NCI-H187 treated with DMSO at 0.1 percent for 48 hours (cell line): ENCODE measurements around the gene AQP10.
A peak's percentile ranks its signal among the peaks of the same experiment; 100 is the strongest.
"Not testable (repeated sequence)": the region's sequence is repeated elsewhere in the genome, so short reads cannot be mapped to it uniquely, and the experiment has no call there.

Experiments
- DNase-seq: peaks from one replicate; lab custom pipeline; 2025; lab: John Stamatoyannopoulos, UW

AQP10 gene

GRCh38 chr1:154324241-154324640 lies 3.3 kb downstream of the AQP10 start:
- DNase-seq: no peak

GRCh38 chr1:154324669-154325582 lies 4.0 kb downstream of the AQP10 start, which contains the start of gene ATP8B2:
Gene ATP8B2, plus strand, starts transcription at chr1:154325525. Its CDS starts 2,617 bp downstream, at chr1:154328142.
- peak; percentile 81 for DNase-seq

DNA sequence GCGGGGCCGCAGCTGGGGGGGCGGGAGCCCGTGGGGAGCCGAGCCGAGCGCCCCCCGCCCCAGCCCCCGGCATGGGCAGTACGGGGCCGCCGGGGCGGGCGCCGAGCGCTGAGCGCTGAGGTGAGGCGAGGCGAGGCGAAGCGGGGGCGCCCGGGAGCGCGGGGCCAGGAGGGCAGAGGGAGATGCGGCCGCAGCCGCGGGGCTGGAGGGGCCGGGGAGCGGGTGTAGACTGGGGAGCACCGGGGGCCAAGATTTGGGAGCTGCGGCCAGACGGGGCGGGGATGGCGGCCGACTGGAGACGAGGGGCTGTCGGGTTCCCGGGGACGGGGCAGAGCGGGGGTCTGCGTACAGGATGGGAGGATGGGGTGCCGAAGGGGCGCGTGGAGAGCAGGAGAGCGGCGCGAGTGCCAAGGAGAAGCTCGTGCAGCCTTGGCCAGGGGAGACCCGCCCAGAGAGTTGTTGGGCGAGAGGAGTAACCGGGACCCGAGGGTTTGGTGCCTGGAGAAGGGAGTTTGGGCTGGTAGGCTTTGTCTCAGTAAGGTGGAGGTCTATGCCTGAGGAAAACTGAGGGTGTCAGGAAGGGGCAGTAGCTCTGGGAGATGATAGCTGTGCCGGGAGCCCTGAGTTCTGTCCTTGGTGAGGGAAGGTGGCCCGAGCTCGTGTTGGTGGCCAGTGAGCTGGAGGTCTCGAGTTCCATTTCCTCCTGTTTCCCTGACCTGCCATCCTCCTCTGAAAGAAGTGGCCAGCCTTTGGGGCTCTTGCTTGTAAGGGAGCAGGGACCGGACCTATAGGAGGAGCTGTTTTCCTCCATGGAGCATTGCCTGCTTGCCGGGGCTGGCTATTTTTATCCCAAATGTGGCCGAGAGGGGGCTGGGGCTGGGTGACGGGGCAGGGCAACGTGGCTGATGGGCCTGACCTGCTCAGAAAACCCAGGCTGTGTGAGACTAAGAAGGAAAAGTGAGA lies 5.0 kb downstream of the AQP10 start:
- DNase-seq: no peak

GRCh38 chr1:154326546-154327465 lies 5.9 kb downstream of the AQP10 start:
- no peak for DNase-seq

GRCh38 chr1:154327466-154328317 lies 6.8 kb downstream of the AQP10 start:
- peak; percentile 30 for DNase-seq

GRCh38 chr1:154328318-154329151 lies 7.6 kb downstream of the AQP10 start:
- DNase-seq: no peak

DNA sequence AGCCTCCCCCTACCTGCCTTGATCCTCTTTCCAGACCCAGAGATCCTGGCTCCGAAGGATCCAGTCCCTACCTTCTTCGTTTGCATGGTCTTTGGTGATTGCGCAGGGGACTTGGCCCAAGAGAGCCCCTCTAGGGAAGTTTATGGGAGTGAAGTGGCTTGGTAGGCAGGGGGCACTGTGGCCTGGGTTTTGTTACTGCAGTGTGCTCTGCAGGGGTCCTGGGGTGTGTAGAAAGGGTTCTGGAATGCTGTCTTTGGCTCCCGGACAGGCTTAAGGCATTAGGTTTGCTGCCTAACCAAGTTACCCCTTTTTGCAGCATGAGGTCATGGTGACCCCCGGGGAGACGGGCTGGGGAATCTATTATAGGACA lies 8.2 kb downstream of the AQP10 start:
- DNase-seq: no peak

DNA sequence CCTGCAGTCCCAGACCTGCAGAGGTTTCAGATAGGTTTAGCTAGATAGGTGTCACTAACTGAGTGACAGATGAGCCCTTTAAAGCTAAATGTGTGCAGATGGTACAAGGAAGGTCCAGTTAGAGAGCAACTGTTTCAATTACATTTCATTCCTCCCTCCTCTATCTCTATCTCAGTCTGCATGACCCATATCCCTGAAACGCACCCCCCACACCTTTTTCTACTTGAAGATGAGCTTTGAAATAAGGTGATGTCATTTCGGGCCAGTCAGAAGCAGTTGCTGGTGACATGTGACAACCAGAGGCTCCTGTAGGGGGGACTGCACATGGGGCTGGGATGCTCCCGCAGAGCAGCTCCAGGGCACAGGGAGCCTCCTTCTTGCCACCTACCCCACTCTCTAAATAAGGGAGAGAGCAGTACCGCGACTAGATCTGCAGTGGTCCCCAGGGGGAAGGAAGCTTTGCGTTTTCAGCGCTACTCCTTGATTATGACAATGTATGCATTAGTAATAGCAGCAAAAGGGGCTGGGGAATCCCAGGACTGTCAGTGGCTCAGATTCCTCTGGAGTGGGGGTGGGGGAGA lies 8.7 kb downstream of the AQP10 start:
- DNase-seq: no peak

DNA sequence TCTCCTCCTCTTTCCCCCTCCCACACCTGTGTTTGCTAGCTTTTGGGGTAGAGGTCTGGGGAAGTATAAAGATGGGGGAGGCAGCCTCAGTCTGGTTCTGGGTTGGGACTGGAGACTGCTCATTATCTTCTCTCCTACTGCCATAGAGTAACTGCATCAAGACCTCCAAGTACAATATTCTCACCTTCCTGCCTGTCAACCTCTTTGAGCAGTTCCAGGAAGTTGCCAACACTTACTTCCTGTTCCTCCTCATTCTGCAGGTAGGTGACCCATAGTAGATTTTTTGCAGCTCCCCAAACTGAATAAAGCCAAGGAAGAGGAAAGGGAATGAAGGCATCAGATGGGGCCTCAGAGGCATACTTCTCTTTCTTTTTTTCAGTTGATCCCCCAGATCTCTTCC lies 9.8 kb downstream of the AQP10 start:
- DNase-seq: no peak

GRCh38 chr1:154334079-154335024 lies 13.5 kb downstream of the AQP10 start:
- no peak for DNase-seq

DNA sequence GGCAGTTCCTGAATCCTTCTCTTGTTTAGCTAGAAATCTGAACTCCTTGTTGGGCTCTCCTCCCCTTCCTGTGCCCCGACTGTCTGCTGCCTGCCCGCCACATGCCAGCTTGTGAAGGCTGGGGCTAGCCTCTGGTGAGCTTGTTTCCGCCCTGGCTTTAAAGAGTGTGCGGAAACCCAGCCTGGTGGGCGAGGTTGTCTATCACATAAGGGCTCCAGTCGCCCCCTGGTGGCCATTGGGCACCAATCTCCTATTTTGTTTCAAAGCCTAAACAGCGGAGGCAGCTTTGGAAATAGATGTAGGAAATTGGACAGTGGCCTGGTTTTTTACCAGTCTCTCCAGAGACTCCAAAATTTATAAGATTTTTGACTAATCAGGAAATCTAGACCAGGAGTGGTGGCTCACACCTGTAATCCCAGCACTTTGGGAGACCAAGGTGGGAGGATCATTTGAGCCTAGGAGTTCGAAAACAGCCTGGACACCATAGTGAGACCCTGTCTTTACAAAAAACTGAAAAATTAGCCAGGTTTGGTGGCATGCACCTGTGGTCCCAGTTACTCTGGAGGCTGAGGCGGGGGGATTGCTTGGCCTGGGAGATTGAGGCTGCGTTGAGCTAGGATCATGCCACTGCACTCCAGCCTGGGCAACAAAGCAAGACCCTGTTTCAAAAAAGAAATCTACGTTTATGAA lies 14.3 kb downstream of the AQP10 start:
- DNase-seq: peak; percentile 52

- no peak for DNase-seq
Observed at GRCh38 chr1:154337253-154337894, 16.5 kb downstream of the AQP10 start.

- DNase-seq: no peak
Observed at GRCh38 chr1:154338875-154339274, 18.0 kb downstream of the AQP10 start.

GRCh38 chr1:154341366-154341765 lies 20.5 kb downstream of the AQP10 start:
- not testable (repeated sequence) for DNase-seq

DNA sequence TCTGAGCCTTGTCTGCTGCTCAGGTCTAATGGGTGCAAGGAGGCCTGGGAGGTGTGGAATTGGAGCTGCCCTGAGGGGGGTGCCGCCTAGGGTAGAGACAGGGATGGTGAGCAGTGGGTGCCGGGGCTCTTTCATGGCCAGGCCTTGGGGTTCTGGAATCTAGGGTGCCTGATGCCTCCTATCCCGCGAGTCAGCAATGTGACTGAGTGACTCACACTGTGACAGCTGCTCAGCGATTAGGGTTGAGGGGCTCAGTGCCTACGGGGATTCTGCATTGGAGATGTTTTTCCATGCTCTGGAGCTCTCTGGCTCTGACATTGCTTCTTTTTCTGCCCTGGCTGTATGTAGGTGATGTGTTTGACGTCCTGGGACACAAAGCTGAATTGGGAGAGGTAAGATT lies 21.2 kb downstream of the AQP10 start:
- DNase-seq: no peak

DNA sequence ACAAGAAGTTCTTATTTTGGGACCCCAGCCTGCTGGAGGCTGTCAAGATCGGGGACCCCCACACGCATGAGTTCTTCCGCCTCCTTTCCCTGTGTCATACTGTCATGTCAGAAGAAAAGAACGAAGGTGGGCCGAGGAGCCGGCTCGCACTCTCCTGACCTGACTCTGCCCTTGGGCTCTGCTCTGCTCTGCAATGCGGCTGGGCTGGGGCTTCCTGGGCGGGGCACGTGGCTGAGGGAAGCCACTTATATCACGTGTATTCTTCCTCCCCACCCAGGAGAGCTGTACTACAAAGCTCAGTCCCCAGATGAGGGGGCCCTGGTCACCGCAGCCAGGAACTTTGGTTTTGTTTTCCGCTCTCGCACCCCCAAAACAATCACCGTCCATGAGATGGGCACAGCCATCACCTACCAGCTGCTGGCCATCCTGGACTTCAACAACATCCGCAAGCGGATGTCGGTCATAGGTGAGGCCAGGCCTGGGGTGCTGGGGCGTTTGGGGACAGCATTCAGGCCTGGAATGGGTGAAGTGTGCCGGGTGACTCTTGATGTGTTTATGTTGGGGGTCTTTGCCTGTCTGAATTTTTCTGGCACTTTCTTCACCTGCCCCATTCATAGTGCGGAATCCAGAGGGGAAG lies 22.1 kb downstream of the AQP10 start:
- DNase-seq: no peak
